ENCODE data around the gene FAM200C. TPM values are rescaled to one million over a fixed set of nuclear protein-coding genes. Genes with fewer than 3 reads are reported as not detected.
A peak's percentile ranks its signal among the peaks of the same experiment; 100 is the strongest.

FAM200C gene
- total and polyA plus RNA-seq, 10 of the 15 experiments (the other 5 are each of a cell fraction or from before 2014, with no cell fraction given) = 1.0 to 5.4 (median 2.2) TPM

DNA sequence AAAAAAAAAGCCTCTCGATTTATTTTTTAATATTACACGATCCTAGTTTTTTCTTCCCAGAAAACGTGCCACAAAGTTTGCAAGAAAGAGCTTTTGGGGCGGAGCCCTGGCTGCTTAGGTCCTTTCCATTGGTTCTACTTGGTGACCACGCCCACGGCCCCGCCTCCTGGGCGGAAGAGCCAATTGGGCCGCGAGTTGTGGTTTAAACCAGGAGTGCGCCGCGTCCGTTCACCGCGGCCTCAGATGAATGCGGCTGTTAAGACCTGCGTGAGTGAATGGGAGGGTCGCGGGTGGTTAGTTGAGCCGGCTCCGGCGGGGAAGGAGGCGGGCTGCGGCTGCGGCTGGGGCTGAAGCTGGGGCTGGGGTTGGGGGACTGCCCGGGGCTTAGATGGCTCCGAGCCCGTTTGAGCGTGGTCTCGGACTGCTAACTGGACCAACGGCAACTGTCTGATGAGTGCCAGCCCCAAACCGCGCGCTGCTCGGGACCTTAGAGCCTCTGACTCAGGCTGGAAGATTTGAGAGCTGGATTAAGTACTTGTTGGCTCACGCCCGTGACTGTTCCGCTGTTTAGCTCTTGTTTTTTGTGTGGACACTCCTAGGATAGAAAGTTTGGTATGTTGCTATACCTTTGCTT, 21.9 kb upstream of the FAM200C start, which contains the start of gene PTTG1:
PTTG1 (plus strand) TSS at position 231 of the 634 bp plus-strand sequence. CDS start 458 bp downstream, outside the sequence.
- ChIA-PET RAD21 (ENCODE audit: unreplicated experiment) (interaction anchor here (0.8 to 8.6 kb wide), 10 partner anchors 11 to 85 kb away, joined by 3 to 109 read pairs (median 6); partner anchors contain the start of gene FAM200C), CTCF (interaction anchor here (0.6 to 8.9 kb wide), 10 partner anchors 11 to 85 kb away, joined by 3 to 133 read pairs (median 4); no protein-coding TSS in a partner anchor), SMC1A (ENCODE audit: uncharacterized antibody, unreplicated experiment) (interaction anchor here (1.0 to 8.9 kb wide), 11 partner anchors 9 to 86 kb away, joined by 3 to 135 read pairs (median 4); no protein-coding TSS in a partner anchor), POLR2A (interaction anchor here (0.6 to 5.3 kb wide), 18 partner anchors 10 to 1148 kb away, joined by 3 to 50 read pairs (median 4); partner anchors contain the start of genes FAM200C and PWWP2A)
- ATAC-seq (peak; percentile 81), DNase-seq (ENCODE audit: low read depth, low spot score) (peak; percentile 80), FAIRE-seq (peak; percentile 89)
- Histone ChIP-seq H3K4me2 (ENCODE audit: control insufficient read depth, insufficient read depth) (peak within 1 kb of the TSS; percentile 91), H4K20me1 (ENCODE audit: control insufficient read depth, insufficient read depth) (no peaks in the 10 kb centered on the region), H3K4me1 (ENCODE audit: control insufficient read depth, insufficient read depth, low read length) (peaks cover 18% of the 10 kb centered on the region), H3K79me2 (ENCODE audit: control insufficient read depth, insufficient read depth, low read length) (peaks cover 66% of the 10 kb centered on the region), H3K36me3 (ENCODE audit: control insufficient read depth in 2 of 2, insufficient read depth in 2 of 2, low read length in 1 of 2) (peaks cover 0 to 1% of the 10 kb centered on the region in 2 experiments; a peak in 1 of 4 replicates), H3K27ac (ENCODE audit: control insufficient read depth, insufficient read depth) (peak within 1 kb of the TSS; percentile 70), H3K9me3 (replicated peaks; ENCODE audit: control insufficient read depth, insufficient read depth, low read length) (no peaks in the 10 kb centered on the region), H3K4me3 (peak within 1 kb of the TSS; percentile 74), H3K27me3 (replicated peaks in 1 of 2; ENCODE audit: control insufficient read depth in 2 of 2, insufficient read depth in 2 of 2, low read length in 1 of 2) (no peaks in the 10 kb centered on the region), H3K9ac (ENCODE audit: control insufficient read depth, insufficient read depth, low read length) (peak within 1 kb of the TSS; percentile 76), H2AFZ (ENCODE audit: control insufficient read depth, low read depth, low read length) (peak within 1 kb of the TSS; percentile 41)
- BruUV-seq (replicated peaks) = TSS peak; percentile 57
- in situ Hi-C loops (cut with MboI) = no loop called here
- WGBS (ENCODE audit: insufficient coverage, insufficient replicate concordance, low lambda C conversion rate, missing lambda C conversion rate) = 1% methylated on average over 39 of the region's 39 CpGs
- intact Hi-C loops (cut with micrococcal nuclease; ENCODE audit: unreplicated experiment) = no loop called here
- TF ChIP-seq CBFB (IDR thresholded peaks at IDR 0.05; ENCODE audit: low read depth) (peak; percentile 80), SIN3A (IDR thresholded peaks at IDR 0.05; ENCODE audit: low read depth, low read length) (0 out of 2 replicates have a peak, but pooled peaks have one; percentile 69), CHD2 (IDR thresholded peaks at IDR 0.05; ENCODE audit: borderline replicate concordance, low read depth, low read length) (0 out of 2 replicates have a peak, but pooled peaks have one; percentile 20), PAX5 (IDR thresholded peaks at IDR 0.05; ENCODE audit: borderline replicate concordance, low read depth, low read length) (peak; percentile 67; the same call in 1 of the 2 replicates), RFX5 (IDR thresholded peaks at IDR 0.05; ENCODE audit: low read depth, low read length) (peak; percentile 48; the same call in 1 of the 2 replicates), JUNB (IDR thresholded peaks at IDR 0.05) (no peak), TAF1 (IDR thresholded peaks at IDR 0.05; ENCODE audit: borderline replicate concordance, low read depth, low read length) (peak; percentile 78; the same call in 1 of the 2 replicates), EED (IDR thresholded peaks at IDR 0.05; ENCODE audit: low read depth) (no peak), RUNX3 (IDR thresholded peaks at IDR 0.05; ENCODE audit: low read length) (peak; percentile 86), SREBF2 (IDR thresholded peaks at IDR 0.05; ENCODE audit: low read length) (no peak), MXI1 (IDR thresholded peaks at IDR 0.05; ENCODE audit: low read depth, low read length) (peak; percentile 59), BHLHE40 (IDR thresholded peaks at IDR 0.05; ENCODE audit: borderline replicate concordance in 1 of 2, low read depth in 2 of 2, low read length in 1 of 2) (peak in 1 of 2 experiments; percentile 60; a peak in 2 of 4 replicates), HDGF (IDR thresholded peaks at IDR 0.05) (peak; percentile 26; the same call in 1 of the 2 replicates), TCF12 (IDR thresholded peaks at IDR 0.05; ENCODE audit: low read depth, low read length) (peak; percentile 34; the same call in 1 of the 2 replicates)
- TF ChIP-seq, protein P1, sequence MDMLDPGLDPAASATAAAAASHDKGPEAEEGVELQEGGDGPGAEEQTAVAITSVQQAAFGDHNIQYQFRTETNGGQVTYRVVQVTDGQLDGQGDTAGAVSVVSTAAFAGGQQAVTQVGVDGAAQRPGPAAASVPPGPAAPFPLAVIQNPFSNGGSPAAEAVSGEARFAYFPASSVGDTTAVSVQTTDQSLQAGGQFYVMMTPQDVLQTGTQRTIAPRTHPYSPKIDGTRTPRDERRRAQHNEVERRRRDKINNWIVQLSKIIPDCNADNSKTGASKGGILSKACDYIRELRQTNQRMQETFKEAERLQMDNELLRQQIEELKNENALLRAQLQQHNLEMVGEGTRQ (IDR thresholded peaks at IDR 0.05; ENCODE audit: borderline replicate concordance, low read depth, low read length) = no peak
- TF ChIP-seq, protein P2, sequence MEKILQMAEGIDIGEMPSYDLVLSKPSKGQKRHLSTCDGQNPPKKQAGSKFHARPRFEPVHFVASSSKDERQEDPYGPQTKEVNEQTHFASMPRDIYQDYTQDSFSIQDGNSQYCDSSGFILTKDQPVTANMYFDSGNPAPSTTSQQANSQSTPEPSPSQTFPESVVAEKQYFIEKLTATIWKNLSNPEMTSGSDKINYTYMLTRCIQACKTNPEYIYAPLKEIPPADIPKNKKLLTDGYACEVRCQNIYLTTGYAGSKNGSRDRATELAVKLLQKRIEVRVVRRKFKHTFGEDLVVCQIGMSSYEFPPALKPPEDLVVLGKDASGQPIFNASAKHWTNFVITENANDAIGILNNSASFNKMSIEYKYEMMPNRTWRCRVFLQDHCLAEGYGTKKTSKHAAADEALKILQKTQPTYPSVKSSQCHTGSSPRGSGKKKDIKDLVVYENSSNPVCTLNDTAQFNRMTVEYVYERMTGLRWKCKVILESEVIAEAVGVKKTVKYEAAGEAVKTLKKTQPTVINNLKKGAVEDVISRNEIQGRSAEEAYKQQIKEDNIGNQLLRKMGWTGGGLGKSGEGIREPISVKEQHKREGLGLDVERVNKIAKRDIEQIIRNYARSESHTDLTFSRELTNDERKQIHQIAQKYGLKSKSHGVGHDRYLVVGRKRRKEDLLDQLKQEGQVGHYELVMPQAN (conservative IDR thresholded peaks at IDR 0.05) = peak; percentile 62; the same call in 1 of the 2 replicates
- TF ChIP-seq, protein P3, sequence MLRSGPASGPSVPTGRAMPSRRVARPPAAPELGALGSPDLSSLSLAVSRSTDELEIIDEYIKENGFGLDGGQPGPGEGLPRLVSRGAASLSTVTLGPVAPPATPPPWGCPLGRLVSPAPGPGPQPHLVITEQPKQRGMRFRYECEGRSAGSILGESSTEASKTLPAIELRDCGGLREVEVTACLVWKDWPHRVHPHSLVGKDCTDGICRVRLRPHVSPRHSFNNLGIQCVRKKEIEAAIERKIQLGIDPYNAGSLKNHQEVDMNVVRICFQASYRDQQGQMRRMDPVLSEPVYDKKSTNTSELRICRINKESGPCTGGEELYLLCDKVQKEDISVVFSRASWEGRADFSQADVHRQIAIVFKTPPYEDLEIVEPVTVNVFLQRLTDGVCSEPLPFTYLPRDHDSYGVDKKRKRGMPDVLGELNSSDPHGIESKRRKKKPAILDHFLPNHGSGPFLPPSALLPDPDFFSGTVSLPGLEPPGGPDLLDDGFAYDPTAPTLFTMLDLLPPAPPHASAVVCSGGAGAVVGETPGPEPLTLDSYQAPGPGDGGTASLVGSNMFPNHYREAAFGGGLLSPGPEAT (IDR thresholded peaks at IDR 0.05; ENCODE audit: low read depth) = peak; percentile 31; the same call in 1 of the 2 replicates
- TF ChIP-seq, protein P4, sequence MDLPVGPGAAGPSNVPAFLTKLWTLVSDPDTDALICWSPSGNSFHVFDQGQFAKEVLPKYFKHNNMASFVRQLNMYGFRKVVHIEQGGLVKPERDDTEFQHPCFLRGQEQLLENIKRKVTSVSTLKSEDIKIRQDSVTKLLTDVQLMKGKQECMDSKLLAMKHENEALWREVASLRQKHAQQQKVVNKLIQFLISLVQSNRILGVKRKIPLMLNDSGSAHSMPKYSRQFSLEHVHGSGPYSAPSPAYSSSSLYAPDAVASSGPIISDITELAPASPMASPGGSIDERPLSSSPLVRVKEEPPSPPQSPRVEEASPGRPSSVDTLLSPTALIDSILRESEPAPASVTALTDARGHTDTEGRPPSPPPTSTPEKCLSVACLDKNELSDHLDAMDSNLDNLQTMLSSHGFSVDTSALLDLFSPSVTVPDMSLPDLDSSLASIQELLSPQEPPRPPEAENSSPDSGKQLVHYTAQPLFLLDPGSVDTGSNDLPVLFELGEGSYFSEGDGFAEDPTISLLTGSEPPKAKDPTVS (IDR thresholded peaks at IDR 0.05; ENCODE audit: low read depth, low read length) = no peak
